ENCODE measurements around the gene SRRM3.

DNA sequence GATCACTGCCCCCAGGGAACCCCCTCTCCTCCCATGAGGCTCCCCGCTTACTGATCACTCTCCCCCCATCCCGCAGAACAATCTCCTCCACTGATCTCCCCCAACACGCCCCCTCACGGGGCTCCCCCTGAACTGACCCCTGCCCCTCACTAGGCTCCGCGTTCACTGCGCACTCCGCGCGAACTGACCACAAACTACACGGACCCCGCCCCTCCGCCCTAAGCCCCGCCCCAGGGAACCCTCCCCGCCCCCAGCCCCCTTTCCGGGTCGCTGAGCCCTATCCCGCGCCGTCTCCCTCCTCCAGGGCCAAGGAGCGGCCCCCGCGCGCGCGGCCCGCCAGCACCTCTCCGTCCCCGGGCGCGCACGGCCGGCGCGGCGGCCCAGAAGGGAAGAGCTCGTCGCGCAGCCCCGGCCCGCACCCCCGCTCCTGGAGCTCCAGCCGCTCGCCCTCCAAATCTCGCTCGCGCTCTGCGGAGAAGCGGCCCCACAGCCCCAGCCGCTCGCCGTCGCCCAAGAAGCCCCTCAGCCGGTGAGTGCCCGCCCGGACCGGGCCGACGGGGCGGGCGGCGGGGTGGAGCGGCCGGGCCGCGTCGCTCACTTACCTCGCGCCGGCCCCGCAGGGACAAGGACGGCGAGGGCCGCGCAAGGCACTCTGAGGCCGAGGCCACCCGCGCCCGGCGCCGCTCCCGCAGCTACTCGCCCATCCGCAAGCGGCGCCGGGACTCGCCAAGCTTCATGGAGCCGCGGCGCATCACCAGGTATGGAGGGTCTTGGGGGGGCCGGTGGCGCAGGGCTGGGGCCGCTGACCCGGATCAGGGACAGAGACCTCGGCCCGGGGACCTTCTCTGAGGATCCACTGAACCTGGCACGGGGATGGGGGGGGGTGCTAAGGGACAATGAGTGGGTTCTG is 80.9 kb downstream of the SRRM3 start:
- no peak for TF ChIP-seq CTCF (tag by site-specific recombination; IDR thresholded peaks at IDR 0.05)
- no peak for TF ChIP-seq ZNF510 (tag by site-specific recombination; IDR thresholded peaks at IDR 0.05; ENCODE audit: insufficient replicate concordance)
- no peak for TF ChIP-seq SP2 (tag by site-specific recombination; IDR thresholded peaks at IDR 0.05)
- TF ChIP-seq ZNF274 (IDR thresholded peaks at IDR 0.05; ENCODE audit: low read length) = no peak
- no peak for TF ChIP-seq ZNF274 (tag by site-specific recombination; IDR thresholded peaks at IDR 0.05; ENCODE audit: borderline replicate concordance)
- no peak for TF ChIP-seq PRDM2 (tag by site-specific recombination; IDR thresholded peaks at IDR 0.05; ENCODE audit: borderline replicate concordance)
- TF ChIP-seq ATF2 (tag by site-specific recombination; IDR thresholded peaks at IDR 0.05; ENCODE audit: low read depth) = no peak
- no peak for TF ChIP-seq MYNN (tag by site-specific recombination; IDR thresholded peaks at IDR 0.05; ENCODE audit: borderline replicate concordance)
- TF ChIP-seq ZNF658 (tag by site-specific recombination; IDR thresholded peaks at IDR 0.05) = no peak

Measured in HEK293 (cell line).